Activated naive CD4-positive, alpha-beta T cell treated with anti-CD3 and anti-CD28 coated beads for 36 hours (primary cell): ENCODE results near the gene MVB12A. TPM values are rescaled to one million over a fixed set of nuclear protein-coding genes. Genes with fewer than 3 reads are reported as not detected.

ENCODE experiments used
- CTCF ChIA-PET: fragments of 350-600 bp; sonication (Branson Sonifier 250); formaldehyde crosslinking; loops from one replicate; lab custom pipeline; 2021; ENCODE audit warnings: antibody characterized with exemption; lab: Charles Lee
- DNase-seq: peaks from one replicate; pipeline ENCODE4 v3.0.0-alpha.2; 2020
- H3K27ac Mint-ChIP-seq: one replicate; pipeline ENCODE4 v1.8.0; 2021; ENCODE audit warnings: mild to moderate bottlenecking, mixed read lengths
- H3K27me3 Mint-ChIP-seq: one replicate; pipeline ENCODE4 v1.8.0; 2021; ENCODE audit warnings: low read depth, mixed read lengths
- H3K36me3 Mint-ChIP-seq: one replicate; pipeline ENCODE4 v1.8.0; 2021; ENCODE audit warnings: low read depth, mixed read lengths
- H3K4me1 Mint-ChIP-seq: one replicate; pipeline ENCODE4 v1.8.0; 2021; ENCODE audit warnings: low read depth, mixed read lengths
- H3K4me3 Mint-ChIP-seq: one replicate; pipeline ENCODE4 v1.8.0; 2021; ENCODE audit warnings: mild to moderate bottlenecking, moderate library complexity, mixed read lengths
- H3K9me3 Mint-ChIP-seq: one replicate; pipeline ENCODE4 v1.8.0; 2021; ENCODE audit warnings: mixed read lengths
- intact Hi-C: fragments of 100-400 bp; cut with micrococcal nuclease; formaldehyde crosslinking; loops from one replicate; pipeline ENCODE4 v1.15.1; 2023
- total RNA-seq, 2 experiments: library from RNA; stranded (reverse); gene quantifications; one replicate each; pipeline ENCODE4 v1.2.3, GENCODE V29; 2021

The MVB12A gene
- total RNA-seq, 2 experiments from 2014 or later, result 29.3 to 32.1 TPM

- Mint-ChIP-seq H3K36me3 (no peaks in the 10 kb centered on the region), H3K9me3 (no peaks in the 10 kb centered on the region), H3K4me1 (peaks cover 20% of the 10 kb centered on the region), H3K27ac (no peak overlapping the region), H3K4me3 (peak overlapping the region; percentile 82), H3K27me3 (no peaks in the 10 kb centered on the region)
- no peak for DNase-seq
- CTCF ChIA-PET, result interaction anchor here (0.5 to 1.3 kb wide), 5 partner anchors 12 to 104 kb away, joined by 3 to 4 read pairs (median 3); no protein-coding TSS in a partner anchor
- intact Hi-C loops, result loop anchor here (1.0 to 2.0 kb wide), 4 partner anchors 14 to 99 kb away; partner anchors contain the start of genes BST2 and GTPBP3
Measured at GRCh38 chr19:17391371-17392151, 28.3 kb upstream of the MVB12A start.

- intact Hi-C loops, result no loop called here
- Mint-ChIP-seq H3K4me3 (no peak overlapping the region), H3K36me3 (peaks cover 3% of the 10 kb centered on the region), H3K27ac (no peak overlapping the region), H3K9me3 (no peaks in the 10 kb centered on the region), H3K27me3 (no peaks in the 10 kb centered on the region), H3K4me1 (peaks cover 20% of the 10 kb centered on the region)
- CTCF ChIA-PET, result interaction anchor here (0.7 to 1.9 kb wide), 3 partner anchors 17 to 74 kb away, joined by 3 to 5 read pairs (median 5); partner anchors contain the start of gene MVB12A
- DNase-seq, result no peak
Measured at GRCh38 chr19:17393002-17393401, 26.8 kb upstream of the MVB12A start.

GRCh38 chr19:17393914-17394313, 25.9 kb upstream of the MVB12A start, which contains the start of gene CCDC194:
TSS of gene CCDC194 (minus strand) at chr19:17394196. CDS start at chr19:17394158, 38 bp downstream.
- no peaks in the 10 kb centered on the region for H3K9me3 Mint-ChIP-seq
- peaks cover 20% of the 10 kb centered on the region for H3K4me1 Mint-ChIP-seq
- H3K4me3 Mint-ChIP-seq, result no peak within 1 kb of the TSS
- CTCF ChIA-PET, result interaction anchor here (0.6 to 1.9 kb wide), 7 partner anchors 8 to 1435 kb away, joined by 3 to 8 read pairs (median 4); partner anchors contain the start of genes BST2 and MVB12A
- H3K27me3 Mint-ChIP-seq, result no peaks in the 10 kb centered on the region
- H3K27ac Mint-ChIP-seq, result peak within 1 kb of the TSS; percentile 28
- intact Hi-C loops, result no loop called here
- DNase-seq, result no peak
- peaks cover 5% of the 10 kb centered on the region for H3K36me3 Mint-ChIP-seq

DNA sequence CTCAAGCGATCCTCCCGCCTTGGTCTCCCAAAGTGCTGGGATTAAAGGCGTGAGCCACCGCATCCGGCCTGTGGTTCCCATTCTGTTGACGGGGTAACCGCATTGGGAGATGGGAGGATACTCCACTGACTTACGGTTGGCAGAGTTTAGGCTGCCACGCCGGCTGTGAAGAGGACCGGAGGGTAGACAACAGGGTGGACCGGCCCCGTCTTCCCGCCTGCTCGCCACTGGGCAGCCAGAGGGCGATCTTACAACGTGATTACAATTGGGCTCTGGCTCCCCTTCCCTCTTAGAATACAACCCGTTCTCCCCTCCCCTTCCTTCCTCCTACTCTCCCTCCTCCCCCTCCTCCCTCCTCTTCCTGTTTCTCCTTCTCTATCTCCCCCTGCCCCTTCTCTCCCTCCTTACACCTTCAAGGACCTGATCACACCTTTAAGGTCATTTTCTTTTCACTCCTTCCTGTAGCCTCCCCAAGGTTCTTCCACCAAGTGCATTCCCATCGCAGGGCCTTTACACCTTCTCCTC, 24.9 kb upstream of the MVB12A start:
- intact Hi-C loops, result loop anchor here (1.0 kb wide), 4 partner anchors 8 to 71 kb away; partner anchors contain the start of genes MVB12A and TMEM221
- CTCF ChIA-PET, result interaction anchor here (0.7 to 1.9 kb wide), 6 partner anchors 9 to 1434 kb away, joined by 3 to 8 read pairs (median 4); partner anchors contain the start of genes BST2 and MVB12A
- peak overlapping the region; percentile 28 for H3K27ac Mint-ChIP-seq
- H3K4me1 Mint-ChIP-seq, result peaks cover 20% of the 10 kb centered on the region
- H3K27me3 Mint-ChIP-seq, result no peaks in the 10 kb centered on the region
- peak; percentile 90 for DNase-seq
- H3K9me3 Mint-ChIP-seq, result no peaks in the 10 kb centered on the region
- peak overlapping the region; percentile 19 for H3K4me3 Mint-ChIP-seq
- H3K36me3 Mint-ChIP-seq, result peaks cover 6% of the 10 kb centered on the region

DNA sequence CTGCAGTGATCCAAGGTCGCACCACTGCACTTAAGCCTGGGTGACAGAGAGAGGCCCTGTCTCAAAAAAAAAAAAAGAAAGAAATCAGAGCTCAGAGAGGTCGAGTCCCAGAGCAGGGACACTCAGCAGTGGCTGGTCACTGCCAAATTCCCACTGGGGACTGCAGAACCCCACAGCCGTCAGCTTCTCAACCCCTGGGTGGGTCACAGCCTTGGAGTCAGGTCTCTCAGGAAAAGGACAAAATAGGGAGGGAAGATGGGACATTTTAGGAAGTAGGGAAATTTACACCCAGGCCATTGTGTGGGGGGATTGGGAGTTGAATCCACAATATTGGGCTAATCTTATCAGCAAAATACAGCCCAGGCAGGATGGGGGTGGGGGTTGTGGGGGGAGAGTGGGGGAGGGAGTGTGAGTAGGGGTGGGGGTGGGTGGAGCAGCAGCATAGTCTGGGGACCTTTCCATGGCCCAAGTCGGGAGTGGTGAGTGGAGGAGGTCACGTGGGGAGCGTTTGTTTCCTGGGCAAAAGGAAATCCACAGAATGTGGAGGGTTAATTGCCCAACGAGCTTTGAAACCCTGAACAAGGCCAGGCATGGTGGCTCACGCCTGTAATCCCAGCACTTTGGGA, 20.8 kb upstream of the MVB12A start:
- intact Hi-C loops, result no loop called here
- CTCF ChIA-PET, result interaction anchor here (0.7 to 1.4 kb wide), 2 partner anchors 10 to 63 kb away, joined by 3 to 4 read pairs; no protein-coding TSS in a partner anchor
- H3K4me1 Mint-ChIP-seq, result peaks cover 18% of the 10 kb centered on the region
- H3K27ac Mint-ChIP-seq, result peak overlapping the region; percentile 21
- H3K9me3 Mint-ChIP-seq, result no peaks in the 10 kb centered on the region
- DNase-seq, result no peak
- peaks cover 17% of the 10 kb centered on the region for H3K36me3 Mint-ChIP-seq
- H3K27me3 Mint-ChIP-seq, result no peaks in the 10 kb centered on the region
- H3K4me3 Mint-ChIP-seq, result no peak overlapping the region

DNA sequence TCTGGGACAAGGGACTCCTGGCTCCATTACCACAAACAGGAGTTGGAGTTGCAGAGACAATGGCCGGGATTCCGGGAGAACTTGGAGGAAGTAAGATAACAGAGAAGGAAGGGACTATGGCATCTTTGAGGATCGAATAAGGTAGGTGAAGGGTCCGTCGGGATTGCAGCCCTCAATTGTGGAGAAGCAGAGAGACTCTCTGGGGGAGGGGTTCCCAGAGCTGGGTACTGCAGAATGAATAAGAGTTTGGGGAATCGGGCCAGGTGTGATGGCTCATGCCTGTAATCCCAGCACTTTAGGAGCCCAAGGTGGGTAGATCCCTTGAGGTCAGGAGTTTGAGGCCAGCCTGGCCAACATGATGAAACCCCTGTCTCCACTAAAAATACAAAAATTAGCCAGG, 18.2 kb upstream of the MVB12A start:
- H3K4me3 Mint-ChIP-seq, result no peak overlapping the region
- CTCF ChIA-PET, result interaction anchor here (0.6 kb wide), 1 partner anchor 20 kb away, joined by 3 read pairs; no protein-coding TSS in a partner anchor

DNA sequence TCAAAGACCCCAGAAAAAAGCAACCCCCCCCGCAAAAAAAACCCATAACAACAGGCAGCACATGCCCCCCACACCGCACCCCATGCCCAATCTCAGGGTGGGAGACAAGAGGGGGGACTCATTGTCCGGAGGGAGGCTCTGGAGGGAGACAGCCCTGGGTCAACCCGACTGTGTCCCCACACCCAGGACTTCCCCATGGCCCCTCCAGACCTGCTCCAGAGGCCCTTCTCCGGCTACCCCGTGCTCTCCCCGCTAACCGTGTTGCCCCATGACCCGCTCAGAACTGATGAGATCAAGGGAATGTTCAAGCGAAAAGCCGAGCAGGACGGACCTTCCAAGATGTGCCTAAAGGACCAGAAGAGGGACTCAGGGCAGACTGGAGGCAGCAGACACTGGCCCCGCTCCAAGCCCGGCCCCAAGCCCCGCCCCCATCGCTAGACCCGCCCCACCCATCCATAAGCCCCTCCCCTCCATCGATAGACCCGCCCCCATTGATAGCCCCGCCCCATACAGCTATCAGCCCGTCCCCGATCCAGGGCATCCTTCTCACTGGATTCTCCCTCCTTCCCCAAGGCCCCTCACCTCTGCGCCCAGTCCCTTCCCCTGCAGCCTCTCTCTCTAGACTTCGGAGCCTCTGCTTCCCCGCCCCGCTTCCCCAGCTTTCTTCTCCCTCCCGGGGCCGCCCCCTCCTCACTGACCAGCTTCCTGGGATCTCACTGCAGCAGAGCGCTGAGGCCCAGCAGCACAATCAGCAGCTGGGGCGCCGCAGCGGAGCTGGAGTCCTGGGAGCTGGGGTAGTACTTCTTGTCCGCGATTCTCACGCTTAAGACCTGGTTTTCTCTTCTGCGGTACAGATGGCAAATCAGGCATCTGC, 16.6 kb upstream of the MVB12A start:
- H3K4me3 Mint-ChIP-seq, result peak overlapping the region; percentile 80
- peak; percentile 60 for DNase-seq
- intact Hi-C loops, result loop anchor here (1.0 to 10.0 kb wide), 2 partner anchors 8 to 328 kb away; partner anchors contain the start of genes HAUS8 and MYO9B
- no peaks in the 10 kb centered on the region for H3K27me3 Mint-ChIP-seq
- peaks cover 31% of the 10 kb centered on the region for H3K36me3 Mint-ChIP-seq
- CTCF ChIA-PET, result interaction anchor here (0.6 to 1.2 kb wide), 5 partner anchors 11 to 22 kb away, joined by 3 to 5 read pairs (median 3); partner anchors contain the start of gene MVB12A
- H3K4me1 Mint-ChIP-seq, result peaks cover 29% of the 10 kb centered on the region
- H3K9me3 Mint-ChIP-seq, result no peaks in the 10 kb centered on the region
- H3K27ac Mint-ChIP-seq, result peak overlapping the region; percentile 41

More for the DNA sequence above, 18.2 kb upstream of the MVB12A start:
- Mint-ChIP-seq H3K36me3 (peaks cover 29% of the 10 kb centered on the region), H3K27ac (peak overlapping the region; percentile 16), H3K4me1 (peaks cover 18% of the 10 kb centered on the region), H3K27me3 (no peaks in the 10 kb centered on the region), H3K9me3 (no peaks in the 10 kb centered on the region)
- intact Hi-C loops, result loop anchor here (10.0 kb wide), 1 partner anchor 327 kb away; the partner anchor contains the start of genes HAUS8 and MYO9B
- DNase-seq, result no peak

GRCh38 chr19:17404015-17404414, 15.8 kb upstream of the MVB12A start:
- Mint-ChIP-seq H3K27ac (peak overlapping the region; percentile 94), H3K27me3 (no peaks in the 10 kb centered on the region), H3K36me3 (peaks cover 28% of the 10 kb centered on the region), H3K9me3 (no peaks in the 10 kb centered on the region), H3K4me1 (peaks cover 29% of the 10 kb centered on the region), H3K4me3 (peak overlapping the region; percentile 80)
- no peak for DNase-seq
- CTCF ChIA-PET, result interaction anchor here (0.6 to 1.2 kb wide), 3 partner anchors 12 to 23 kb away, joined by 3 to 5 read pairs (median 4); no protein-coding TSS in a partner anchor
- intact Hi-C loops, result loop anchor here (10.0 kb wide), 1 partner anchor 329 kb away; the partner anchor contains the start of genes HAUS8 and MYO9B

DNA sequence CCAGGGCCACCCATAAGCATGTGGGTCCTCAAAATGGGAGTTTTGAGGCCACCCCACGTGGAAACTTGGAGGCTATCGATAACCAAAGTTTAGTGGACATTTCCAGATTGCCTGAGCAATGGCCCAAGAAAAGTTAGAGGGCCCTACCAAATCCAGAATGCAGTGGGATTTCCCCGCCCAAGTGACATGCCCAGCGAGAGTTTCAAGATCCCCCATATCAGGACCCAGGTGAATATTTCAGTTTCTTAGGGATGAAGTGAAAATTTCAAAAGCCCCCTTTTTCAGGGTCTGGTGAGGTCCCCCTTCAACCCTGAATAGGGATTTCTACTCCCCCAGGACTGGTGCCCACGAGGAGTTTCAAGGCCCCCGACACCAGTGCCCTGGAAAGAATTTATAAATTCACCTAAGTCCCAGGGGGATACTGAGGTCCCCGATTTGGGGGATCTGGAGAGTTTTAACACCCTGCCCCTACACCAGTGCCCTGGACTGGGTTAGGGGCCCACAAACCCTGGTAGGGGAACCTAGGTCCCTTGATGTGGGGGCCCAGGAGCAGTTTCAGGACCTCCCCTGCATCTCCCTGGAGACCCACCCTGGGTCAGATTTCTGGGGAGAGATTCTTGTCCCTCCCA, 15.1 kb upstream of the MVB12A start:
- intact Hi-C loops, result loop anchor here (1.0 to 10.0 kb wide), 4 partner anchors 13 to 330 kb away; partner anchors contain the start of genes HAUS8 and MYO9B

DNA sequence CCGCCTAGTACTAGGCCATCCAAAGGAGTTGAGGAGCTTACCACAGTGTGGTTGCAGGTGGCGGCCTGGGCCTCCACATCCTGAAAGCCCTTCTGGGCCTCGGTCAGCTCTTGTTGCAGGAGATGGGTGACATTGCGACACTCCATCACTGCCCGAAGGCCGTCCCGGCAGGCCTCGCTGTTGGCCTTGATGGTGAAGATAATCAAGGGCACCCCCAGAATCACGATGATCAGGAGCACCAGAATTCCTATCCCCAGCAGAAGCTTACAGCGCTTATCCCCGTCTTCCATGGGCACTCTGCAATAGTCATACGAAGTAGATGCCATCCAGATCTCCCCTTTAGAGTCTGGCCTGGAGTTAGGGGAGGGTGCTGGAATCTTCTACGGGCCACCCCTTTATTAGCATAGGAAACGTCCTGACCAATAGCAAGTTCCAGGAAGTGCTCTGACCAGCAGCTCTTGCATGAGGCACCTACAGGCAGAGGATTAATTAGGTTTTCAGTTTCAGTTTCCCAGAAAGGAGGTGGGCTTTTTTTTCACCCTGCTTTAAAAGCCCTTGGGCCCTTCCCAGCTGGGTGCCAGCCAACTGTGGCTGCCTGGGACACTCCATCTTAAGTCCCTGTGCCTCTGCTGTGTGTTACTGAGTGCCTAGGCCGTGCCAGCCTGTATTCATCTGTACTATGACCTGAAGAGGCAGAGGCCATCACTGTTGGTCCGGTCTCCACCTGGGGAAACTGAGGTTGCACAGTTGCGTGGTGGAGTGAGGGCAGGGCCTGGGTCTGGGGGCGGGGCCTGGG, 14.4 kb upstream of the MVB12A start, which contains the start of gene BST2:
TSS of gene BST2 (minus strand) at position 381 of the 796 bp plus-strand sequence. CDS start at position 326, 55 bp downstream.
- H3K9me3 Mint-ChIP-seq, result no peaks in the 10 kb centered on the region
- intact Hi-C loops, result loop anchor here (1.0 to 10.0 kb wide), 4 partner anchors 14 to 331 kb away; partner anchors contain the start of genes HAUS8 and MYO9B
- H3K27me3 Mint-ChIP-seq, result no peaks in the 10 kb centered on the region
- DNase-seq, result peak; percentile 69
- H3K27ac Mint-ChIP-seq, result peak within 1 kb of the TSS; percentile 94
- CTCF ChIA-PET, result interaction anchor here (0.7 to 1.4 kb wide), 5 partner anchors 11 to 110 kb away, joined by 3 to 7 read pairs (median 4); partner anchors contain the start of gene CCDC194
- H3K36me3 Mint-ChIP-seq, result peaks cover 28% of the 10 kb centered on the region
- peaks cover 33% of the 10 kb centered on the region for H3K4me1 Mint-ChIP-seq
- peak within 1 kb of the TSS; percentile 80 for H3K4me3 Mint-ChIP-seq

More for the DNA sequence above, 15.1 kb upstream of the MVB12A start:
- H3K4me3 Mint-ChIP-seq, result peak overlapping the region; percentile 80
- H3K36me3 Mint-ChIP-seq, result peaks cover 28% of the 10 kb centered on the region
- DNase-seq, result peak; percentile 41
- peaks cover 32% of the 10 kb centered on the region for H3K4me1 Mint-ChIP-seq
- peak overlapping the region; percentile 94 for H3K27ac Mint-ChIP-seq
- H3K9me3 Mint-ChIP-seq, result no peaks in the 10 kb centered on the region
- CTCF ChIA-PET, result interaction anchor here (0.7 to 1.4 kb wide), 4 partner anchors 10 to 109 kb away, joined by 3 to 7 read pairs (median 4); partner anchors contain the start of gene CCDC194
- no peaks in the 10 kb centered on the region for H3K27me3 Mint-ChIP-seq
